Adipose tissue (tissue), 3 donors: ENCODE data around the gene KCTD17. TPM values are rescaled to one million over a fixed set of nuclear protein-coding genes. Genes with fewer than 3 reads are reported as not detected.

ENCODE experiments used
- H3K27ac ChIP-seq: one replicate; pipeline ENCODE4 v1.5.1; 2013; ENCODE audit warnings: low read depth, low read length
- WGBS, 3 donors: extraction: QIAGEN DNeasy Blood & Tissue Kit; methylation state at CpG; one replicate each; pipeline ENCODE4 v1.1.7; 2013; 5-methylcytosine and 5-hydroxymethylcytosine counted together
- polyA plus RNA-seq, 3 donors: library from polyadenylated mRNA; stranded (reverse); fragments of 200-250 nt; gene quantifications; one replicate each; pipeline ENCODE4 v1.2.3, GENCODE V29; 2013
- donor health status: healthy with polysubstance abuse.
- donor health status: Bipolar disorder and iron deficiency.
- donor health status: healthy.

Gene KCTD17, protein sequence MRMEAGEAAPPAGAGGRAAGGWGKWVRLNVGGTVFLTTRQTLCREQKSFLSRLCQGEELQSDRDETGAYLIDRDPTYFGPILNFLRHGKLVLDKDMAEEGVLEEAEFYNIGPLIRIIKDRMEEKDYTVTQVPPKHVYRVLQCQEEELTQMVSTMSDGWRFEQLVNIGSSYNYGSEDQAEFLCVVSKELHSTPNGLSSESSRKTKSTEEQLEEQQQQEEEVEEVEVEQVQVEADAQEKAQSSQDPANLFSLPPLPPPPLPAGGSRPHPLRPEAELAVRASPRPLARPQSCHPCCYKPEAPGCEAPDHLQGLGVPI
- polyA plus RNA-seq: 10 to 100 TPM in 1 of 3 donors, 1 to 10 TPM in 2; 3.2 to 22.7 (median 8.7) TPM

DNA sequence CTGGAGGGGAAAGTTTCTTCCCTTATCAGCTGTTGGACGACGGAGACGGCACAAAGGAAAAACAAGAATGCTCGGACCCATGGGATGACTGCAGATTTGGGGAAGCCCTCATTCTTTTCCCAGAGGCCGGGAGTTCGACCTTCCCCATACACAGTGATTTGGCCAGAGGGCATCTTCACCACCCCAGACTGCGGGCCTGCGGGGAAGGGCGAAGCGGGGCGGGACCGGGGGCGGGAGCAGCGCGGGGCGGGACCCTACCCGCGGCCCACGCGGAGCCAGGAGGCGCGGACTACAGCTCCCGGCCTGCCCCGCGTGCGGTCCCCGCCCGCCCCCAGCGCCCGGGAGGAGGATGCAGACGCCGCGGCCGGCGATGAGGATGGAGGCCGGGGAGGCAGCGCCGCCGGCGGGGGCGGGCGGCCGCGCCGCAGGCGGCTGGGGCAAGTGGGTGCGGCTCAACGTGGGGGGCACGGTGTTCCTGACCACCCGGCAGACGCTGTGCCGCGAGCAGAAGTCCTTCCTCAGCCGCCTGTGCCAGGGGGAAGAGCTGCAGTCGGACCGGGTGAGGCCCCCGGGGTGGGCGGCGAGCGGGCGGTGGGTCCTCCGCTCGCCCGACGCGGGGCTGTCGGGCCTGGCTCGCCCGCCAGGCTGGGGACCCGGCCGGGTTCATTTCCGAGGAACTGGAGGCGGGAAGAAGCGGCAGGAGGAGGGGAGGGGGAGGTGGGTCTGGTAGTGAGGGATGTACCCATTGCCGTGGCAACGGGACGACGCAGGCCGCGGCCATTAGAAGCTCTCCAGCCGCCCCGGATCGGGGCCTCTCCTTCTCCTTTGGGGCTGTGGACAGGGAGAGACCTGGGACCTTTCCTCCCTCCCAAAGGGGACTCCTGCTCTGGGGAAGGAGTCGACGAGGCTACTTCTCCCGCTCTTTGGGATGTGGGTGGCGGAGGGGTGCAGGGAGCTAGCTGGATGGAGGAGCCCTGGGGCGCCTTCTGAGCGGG, at the start of gene KCTD17:
Gene KCTD17, plus strand, starts transcription at position 352 of the 995 bp plus-strand sequence. Its CDS starts 19 bp downstream, at position 371.
- 3 to 5% (median 4%) methylated on average over 60 to 89 of the region's 89 CpGs for WGBS, 3 donors
- no peak within 1 kb of the TSS for H3K27ac ChIP-seq

DNA sequence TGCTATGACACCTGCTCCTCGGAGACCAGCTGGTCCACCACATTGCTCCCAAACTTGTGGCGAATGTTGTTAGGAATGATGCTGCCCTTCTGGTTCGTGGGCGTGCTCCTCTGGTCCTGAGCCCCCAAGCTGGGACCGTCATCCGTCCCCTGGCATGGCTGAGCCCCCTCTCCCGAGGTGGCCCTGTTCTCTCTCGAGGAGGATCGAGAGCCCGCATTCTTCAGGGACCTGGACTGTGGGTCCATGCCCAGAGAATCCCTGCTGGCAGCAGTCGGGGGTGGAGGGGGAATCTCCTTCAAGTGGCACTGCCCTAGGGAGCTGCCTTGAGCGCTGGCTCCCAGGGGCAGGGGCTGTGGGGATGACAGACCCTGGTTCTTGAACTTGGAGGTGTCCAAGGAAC, 49.7 kb upstream of the KCTD17 start:
- H3K27ac ChIP-seq: no peak overlapping the region
- WGBS, 3 donors: 85 to 91% (median 86%) methylated on average over 12 of the region's 12 CpGs

DNA sequence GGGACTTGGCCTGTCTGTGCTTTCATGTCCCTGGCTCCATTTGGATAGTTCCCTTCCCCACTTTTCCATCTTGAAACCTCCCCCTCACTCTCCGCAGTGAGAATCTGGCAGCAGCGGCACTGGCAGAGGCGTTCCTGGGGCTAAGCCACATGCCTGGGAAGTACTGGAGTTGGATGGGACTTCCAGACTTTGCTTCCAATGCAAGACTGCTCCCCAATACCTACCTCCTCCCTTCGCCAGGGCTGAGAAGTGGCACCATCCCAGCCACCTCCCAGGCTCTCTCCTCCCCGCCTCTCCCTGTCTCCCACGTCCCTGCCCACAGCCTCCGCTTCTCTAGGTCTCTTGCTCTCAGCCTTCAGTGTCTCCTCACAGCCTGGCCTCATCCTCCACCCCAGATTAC, 48.9 kb upstream of the KCTD17 start:
- 71 to 88% (median 75%) methylated on average over 6 to 7 of the region's 7 CpGs for WGBS, 3 donors
- H3K27ac ChIP-seq: no peak overlapping the region

DNA sequence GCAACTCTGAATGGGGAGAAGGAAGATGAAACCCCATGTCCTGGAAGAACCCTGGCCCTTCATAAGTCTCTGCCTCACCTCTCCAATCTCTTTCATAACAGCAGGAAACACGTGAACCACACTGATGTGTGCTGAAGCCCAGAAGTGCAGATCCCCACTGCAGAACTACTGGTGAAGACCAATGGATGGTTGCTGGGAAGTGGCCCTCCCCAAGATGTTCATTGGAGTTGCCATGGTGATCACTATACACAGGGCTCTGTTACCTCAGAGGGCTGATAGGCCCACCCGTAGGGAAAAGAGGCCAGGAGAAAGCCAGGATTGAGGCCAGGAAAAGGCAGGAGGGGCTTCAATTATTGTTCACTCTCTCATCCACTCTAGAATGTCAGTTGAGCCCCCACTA, 43.9 kb upstream of the KCTD17 start:
- WGBS, 3 donors: 35 to 39% (median 36%) methylated on average over 2 of the region's 2 CpGs
- no peak overlapping the region for H3K27ac ChIP-seq

DNA sequence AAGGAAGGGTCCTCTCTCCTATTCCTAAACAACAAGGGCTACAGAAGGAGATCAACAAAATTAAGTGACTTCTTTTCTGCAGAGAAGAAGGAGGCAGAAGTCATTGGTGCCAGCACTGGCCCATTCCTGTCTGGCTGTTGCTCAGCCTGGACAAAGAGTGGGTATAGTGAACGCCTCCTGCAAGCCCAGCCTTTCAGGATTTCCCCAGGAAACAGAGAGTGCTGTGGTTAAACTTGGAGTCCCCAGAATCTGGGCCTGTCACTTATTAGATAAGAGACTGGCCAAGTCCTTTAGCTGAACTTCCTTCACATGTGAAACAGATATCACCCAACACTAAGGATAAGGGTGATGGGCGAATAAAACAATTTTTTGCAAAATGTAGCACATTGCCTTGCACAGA, 43.2 kb upstream of the KCTD17 start:
- 32 to 76% (median 43%) methylated on average over 2 of the region's 2 CpGs for WGBS, 3 donors
- no peak overlapping the region for H3K27ac ChIP-seq

DNA sequence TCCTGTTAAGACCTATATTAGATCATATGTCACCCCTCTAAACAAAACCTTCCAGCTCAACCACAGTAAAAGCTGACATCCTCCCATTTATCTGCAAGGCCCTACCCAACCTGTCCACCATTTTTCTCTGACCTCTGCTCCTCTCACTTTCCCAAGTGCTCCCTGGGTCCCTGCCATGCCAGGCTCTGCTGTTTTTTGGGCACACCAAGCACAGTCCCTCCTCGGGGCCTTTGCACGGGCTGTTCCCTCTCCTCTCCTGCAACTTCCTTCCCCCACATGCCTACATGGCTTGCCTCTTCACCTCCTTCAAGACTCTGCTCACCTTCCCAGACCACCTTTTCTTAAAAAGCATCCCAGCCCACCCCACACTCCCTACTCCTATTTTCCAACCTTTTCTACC, 42.1 kb upstream of the KCTD17 start:
- H3K27ac ChIP-seq: no peak overlapping the region
- 51 to 89% (median 64%) methylated on average over 2 of the region's 2 CpGs for WGBS, 3 donors

DNA sequence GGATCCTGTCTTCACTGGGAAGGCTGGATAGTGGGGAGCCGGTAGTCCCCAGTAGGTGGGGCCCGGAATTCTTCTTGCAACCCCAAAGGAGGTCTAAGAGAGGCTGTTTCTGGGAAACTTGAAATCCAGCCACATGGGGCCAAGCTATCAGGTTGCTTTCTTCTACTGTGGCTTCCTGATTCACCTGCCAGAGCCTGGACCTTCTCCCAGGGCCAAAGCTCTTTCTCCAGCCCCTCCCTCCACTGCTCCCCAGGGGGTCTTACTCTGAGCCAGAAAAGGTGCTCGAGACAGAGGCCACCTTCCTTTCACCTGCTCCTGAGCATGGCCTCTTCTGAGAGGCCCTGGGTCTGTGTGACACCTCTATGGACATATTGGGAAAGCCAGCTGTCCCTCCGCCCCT, 41.4 kb upstream of the KCTD17 start:
- no peak overlapping the region for H3K27ac ChIP-seq
- WGBS, 3 donors: 79 to 90% (median 89%) methylated on average over 4 of the region's 4 CpGs

DNA sequence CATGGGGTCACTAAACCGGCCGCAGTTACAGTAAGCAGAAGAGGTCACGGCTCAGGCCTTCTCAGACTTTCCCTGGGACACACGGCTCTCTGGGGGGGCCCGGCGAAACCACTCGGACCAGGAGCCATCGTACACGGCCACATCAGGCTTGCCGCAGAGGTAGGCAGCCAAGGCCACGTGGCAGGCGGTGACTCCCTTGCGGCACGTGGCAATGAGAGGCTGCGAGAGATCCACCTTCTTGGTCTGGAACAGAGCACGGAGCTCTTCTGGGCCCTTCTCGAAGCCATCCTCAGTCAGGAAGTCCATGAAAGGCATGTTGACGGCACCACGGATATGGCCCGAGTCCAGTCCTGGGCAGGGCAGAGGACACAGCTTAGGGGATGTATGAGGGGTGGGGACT, 40.6 kb upstream of the KCTD17 start:
- H3K27ac ChIP-seq: no peak overlapping the region

DNA sequence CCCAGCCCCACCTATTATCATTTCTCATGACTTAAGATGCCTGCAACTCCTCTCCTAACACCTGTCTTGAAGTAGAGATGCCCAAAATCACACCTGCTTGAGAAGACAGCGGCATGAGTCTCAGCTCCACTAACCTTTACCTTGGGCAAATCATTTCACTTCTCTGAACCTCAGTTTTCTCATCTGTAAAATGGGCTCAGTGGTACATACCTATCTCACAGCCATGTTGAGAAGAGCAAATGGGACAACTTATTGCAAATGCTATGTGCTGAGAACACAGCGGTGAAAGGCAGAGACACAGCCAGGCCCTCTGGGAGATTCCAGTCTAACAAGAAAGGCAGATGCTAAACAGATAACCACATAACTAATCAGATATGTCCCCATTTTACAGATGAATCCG, 40.1 kb upstream of the KCTD17 start:
- 96 to 98% (median 97%) methylated on average over 3 of the region's 3 CpGs for WGBS, 3 donors
- H3K27ac ChIP-seq: no peak overlapping the region

More for the DNA sequence above, 40.6 kb upstream of the KCTD17 start:
- WGBS, 3 donors: 86 to 89% (median 88%) methylated on average over 20 of the region's 20 CpGs

DNA sequence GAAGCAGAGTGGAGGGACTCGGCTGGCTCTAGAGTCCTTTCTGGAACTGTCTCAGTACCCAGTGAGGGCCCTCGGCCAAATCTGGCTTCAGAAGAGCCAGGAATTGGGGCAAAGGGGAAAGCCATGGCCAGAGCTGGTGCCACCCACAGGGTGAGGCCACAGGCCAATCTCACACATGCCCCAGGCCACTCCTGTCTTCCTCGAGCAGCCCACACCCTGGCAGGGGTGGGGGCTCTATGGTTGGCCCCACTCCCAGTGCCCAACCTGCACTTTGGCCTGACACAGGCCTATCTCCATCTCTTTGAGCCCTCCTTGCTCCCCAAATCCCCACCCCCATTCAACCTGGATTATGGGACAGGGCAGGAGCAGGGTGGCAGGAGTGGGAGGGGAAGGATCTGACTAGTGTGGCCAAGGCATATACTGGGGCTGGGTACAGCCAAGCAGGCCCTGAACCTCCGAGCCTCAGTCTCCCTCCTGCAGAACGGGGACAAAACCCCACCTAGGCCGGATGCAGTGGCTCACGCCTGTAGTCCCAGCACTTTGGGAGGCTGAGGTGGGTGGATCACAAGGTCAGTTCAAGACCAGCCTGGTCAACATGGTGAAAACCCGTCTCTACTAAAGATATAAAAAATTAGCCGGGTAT, 39.2 kb upstream of the KCTD17 start:
- 73 to 85% (median 82%) methylated on average over 9 of the region's 9 CpGs for WGBS, 3 donors
- H3K27ac ChIP-seq: no peak overlapping the region

DNA sequence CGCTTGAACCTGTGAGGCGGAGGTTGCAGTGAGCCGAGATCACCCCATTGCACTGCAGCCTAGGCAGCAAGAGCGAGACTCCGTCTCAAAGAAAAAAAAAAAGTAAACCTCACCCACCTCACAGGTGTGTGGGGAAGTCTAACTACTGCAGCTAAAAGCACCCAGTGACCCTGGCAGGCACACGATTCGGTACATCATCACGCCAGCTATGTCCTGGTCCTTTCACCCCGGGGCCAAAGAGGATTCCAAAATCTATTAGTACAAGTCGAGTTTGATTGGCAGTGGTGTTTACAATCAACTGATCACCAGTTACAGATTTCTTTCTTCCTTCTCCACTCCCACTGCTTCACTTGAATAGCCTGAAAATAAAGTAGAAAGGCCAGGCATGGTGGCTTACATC, 38.6 kb upstream of the KCTD17 start:
- WGBS, 3 donors: 73 to 83% (median 80%) methylated on average over 10 of the region's 10 CpGs
- H3K27ac ChIP-seq: no peak overlapping the region

DNA sequence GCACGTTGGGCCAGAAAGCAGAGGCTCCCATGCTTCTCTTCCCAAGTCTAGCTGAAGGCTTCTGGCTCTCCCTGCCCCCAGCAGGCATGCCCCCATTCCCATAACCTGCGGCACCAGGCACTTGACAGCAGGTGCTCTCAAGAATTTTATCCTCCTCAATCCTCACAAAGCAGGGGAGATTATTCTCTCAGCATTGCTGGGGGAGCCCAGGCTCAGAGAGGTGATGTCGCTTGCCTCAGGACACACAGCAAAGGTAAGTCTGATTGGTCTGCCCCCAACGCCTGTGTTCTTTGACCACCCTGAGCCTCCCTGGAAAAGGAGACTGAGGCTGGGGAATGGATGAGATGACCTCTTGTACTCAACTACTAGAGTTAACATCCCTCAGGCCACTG, 37.1 kb upstream of the KCTD17 start:
- no peak overlapping the region for H3K27ac ChIP-seq
- 85 to 91% (median 85%) methylated on average over 4 of the region's 4 CpGs for WGBS, 3 donors

DNA sequence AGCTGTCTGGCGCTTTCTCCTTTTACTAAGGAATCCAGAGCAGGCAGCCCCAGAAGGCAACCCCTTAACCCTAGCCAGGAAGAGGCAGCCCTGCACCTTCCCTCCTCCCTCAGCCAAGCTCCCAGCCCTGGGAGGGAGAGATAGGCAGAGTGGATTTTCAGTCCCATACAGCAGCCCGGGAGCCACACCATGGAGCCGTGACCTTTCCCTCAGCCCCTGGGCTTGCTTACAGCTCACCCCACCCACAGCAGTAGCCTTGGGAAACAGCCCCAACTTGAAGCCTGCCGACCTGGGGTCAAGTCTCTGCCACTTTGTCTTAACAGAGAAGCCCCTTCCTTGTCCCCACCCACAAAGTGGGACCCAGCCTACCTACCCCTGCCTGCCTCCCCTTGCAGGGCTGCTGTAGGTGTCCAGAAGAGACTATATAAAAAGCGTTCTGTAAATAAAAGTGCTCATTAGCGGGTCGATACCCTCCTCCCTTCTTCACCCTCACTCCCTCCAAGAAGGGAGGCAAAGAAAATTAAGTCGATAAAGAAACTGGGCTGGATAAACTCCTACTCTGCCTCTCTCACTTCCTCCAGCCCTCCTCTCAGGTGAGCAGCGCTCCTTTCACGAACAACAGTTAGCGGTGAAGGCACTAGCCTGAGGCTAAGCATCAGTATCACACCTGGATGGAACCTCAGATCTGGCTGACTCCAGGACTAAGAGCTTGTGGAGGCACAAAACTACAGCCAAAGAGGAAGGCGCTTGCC, 36.5 kb upstream of the KCTD17 start:
- H3K27ac ChIP-seq: no peak overlapping the region
- 63 to 70% (median 69%) methylated on average over 12 of the region's 12 CpGs for WGBS, 3 donors

DNA sequence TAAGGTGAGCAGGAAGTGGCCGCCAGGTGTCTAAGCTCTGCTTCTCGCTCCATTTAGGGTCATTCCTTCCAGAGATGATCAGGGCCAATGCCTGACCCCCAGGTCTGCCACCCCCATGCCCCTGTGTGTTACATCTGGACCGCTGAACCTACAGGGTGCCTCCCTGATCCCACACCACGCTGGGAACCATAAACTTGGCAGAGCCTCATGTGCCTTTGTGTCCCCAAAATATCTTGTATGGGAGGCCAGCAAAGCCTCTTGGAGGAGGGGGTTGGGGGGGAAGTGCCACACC, 36.0 kb upstream of the KCTD17 start:
- no peak overlapping the region for H3K27ac ChIP-seq
- WGBS, 3 donors: 85% methylated on average over 4 of the region's 4 CpGs

DNA sequence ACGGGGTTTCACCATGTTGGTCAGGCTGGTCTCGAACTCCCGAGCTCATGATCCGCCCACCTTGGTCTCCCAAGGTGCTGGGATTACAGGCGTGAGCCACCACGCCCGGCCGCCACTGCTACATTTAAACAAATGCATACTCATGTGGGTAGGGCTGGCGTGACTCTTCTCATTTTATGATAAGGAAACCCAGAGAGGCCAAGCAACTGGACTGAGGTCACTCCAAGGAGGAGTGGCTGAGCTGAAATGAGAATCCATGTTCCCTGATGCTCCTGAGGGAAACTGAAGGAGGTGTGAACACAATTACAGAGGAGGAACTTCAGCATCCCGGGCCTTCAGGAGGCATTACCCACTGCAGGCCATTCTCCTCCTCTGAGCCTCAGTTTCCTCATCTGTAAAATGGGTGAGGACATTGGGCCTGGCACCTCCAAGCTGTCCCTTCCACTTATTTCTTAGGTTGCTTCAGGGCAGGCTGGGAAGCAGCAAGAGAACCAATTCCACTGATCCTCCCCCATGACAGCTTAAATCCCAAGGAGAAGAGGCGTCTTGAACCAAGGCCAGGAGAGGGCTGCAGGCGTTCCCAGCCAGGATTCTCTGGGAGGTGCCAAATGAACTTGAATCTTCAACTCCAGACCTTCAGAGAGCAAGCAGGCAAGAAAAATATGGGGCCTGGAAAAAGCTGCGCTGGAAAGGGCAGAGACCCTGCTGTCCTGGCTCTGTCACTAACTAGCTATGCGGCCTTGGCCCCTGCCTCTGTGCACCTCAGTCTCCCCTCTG, 35.2 kb upstream of the KCTD17 start:
- no peak overlapping the region for H3K27ac ChIP-seq
- 78 to 88% (median 87%) methylated on average over 14 of the region's 14 CpGs for WGBS, 3 donors

DNA sequence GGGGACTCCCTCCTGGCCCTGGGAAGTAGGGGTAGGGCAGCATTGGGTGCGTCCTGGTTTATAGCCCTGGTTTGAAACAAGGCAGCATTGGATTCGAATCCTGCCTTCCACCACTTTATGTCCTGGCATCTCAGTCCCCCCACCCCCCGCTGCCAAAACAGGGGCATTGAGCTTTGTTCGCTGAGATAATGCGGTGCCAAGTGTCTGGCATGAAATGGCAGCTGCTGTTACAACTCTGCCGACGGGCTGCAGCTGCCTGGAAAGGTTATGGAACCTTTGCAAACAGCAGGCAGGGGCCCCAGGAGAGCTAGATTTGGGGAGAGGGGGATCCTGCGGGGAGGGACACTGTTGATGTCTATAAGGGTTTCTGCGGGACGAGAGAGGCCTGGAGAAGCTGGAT, 34.2 kb upstream of the KCTD17 start:
- WGBS, 3 donors: 58 to 86% (median 78%) methylated on average over 10 of the region's 10 CpGs
- no peak overlapping the region for H3K27ac ChIP-seq

DNA sequence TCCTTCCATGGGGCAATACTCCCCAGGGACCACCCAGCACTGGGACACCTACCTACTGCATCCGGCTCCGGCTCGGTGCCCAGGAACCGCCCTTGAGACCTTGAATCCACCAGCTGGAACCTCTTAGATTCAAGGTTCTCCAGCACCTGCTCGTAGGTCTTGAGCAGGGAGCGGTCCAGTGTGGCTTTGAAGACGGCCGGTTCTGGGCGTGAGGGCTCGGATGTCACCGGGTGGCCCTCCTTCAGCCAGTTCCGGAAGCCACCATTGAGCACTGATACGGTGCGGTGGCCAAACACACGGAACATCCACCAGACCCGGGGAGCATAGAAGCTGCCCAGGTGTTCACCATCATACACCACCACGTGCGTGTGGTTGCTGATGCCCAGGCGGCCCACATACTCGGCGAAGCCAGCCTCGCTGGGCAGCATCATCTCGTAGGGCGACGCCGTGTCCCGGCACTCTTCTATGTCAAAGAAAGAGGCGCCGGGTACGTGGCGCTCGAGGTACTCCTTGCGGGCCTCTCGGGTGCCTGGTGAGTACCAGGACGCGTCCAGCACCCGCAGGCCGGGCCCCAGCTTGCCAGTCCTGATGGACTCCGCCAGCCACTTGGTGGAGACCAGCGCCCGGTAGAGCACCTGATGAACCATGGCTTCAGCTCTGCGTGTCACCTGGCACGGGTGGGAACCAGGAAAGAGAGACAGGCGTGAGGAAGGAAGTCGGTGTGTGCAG, 33.3 kb upstream of the KCTD17 start:
- 37 to 74% (median 67%) methylated on average over 45 of the region's 45 CpGs for WGBS, 3 donors
- no peak overlapping the region for H3K27ac ChIP-seq
